ENCODE results near the gene NRSN1.
"Not testable (repeated sequence)": the region's sequence is repeated elsewhere in the genome, so short reads cannot be mapped to it uniquely, and the experiment has no call there.

The NRSN1 gene, protein sequence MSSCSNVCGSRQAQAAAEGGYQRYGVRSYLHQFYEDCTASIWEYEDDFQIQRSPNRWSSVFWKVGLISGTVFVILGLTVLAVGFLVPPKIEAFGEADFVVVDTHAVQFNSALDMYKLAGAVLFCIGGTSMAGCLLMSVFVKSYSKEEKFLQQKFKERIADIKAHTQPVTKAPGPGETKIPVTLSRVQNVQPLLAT

DNA sequence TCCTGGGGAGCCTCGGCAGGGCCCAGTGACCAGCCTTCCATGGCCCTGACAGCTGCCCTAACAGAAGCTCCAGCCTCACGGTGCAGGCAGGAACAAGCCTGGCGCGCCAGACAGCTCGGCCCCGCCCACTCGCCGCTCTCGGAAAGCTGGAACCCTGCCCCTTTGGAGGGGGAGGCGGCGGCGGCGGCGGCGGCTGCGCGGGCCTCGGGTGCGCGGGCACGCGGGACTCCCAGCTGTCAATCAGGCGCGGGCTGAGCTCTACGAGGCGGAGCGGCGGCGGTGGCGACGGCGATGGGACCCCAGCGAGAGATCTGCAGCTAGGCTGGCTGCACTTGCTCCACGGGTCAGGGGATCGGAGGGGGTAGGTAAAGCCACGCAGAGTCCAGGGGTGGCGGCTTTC lies at the start of gene NRSN1:
TSS of gene NRSN1 (plus strand) at position 236 of the 400 bp plus-strand sequence. CDS start 8,113 bp downstream, outside the sequence.
- DNase-seq = no peak

DNA sequence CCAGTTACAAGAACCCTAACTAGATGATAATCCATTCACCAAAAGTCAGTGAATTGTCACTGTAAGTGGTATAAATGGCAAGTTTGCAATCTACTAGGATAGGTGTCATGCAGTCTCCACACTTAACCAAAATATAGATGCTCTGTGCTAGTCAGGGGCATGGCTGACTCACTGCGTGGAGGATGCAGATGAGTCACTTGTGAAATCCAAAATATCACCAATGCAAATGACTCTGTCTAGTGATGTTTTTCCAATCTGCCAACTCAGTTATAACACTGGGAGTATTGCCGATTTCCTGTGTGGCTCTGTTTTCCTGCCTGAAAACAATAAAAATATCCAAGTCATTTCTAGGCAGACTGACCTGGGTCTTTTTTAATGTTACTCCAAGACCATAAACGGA lies 47.8 kb upstream of the NRSN1 start:
- no peak for DNase-seq

DNA sequence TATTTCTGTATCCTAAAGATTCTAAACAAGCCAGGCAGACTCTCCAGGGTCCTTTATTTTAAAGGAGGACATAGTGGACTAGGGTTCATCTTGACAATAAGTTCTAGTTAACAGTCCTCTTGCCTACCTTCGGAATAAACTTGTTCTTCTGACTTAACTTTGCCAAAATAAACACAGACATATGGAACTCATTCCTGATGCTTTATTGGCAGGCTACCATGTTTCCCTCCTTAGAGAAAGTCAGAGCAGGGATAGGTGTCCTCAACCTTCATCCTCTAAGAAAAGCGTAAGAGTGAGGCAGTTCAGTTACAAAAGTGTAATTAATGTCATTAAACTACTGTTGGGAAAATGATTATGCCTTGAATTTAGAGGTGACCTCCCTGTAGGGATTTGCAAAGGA lies 46.9 kb upstream of the NRSN1 start:
- no peak for DNase-seq

DNA sequence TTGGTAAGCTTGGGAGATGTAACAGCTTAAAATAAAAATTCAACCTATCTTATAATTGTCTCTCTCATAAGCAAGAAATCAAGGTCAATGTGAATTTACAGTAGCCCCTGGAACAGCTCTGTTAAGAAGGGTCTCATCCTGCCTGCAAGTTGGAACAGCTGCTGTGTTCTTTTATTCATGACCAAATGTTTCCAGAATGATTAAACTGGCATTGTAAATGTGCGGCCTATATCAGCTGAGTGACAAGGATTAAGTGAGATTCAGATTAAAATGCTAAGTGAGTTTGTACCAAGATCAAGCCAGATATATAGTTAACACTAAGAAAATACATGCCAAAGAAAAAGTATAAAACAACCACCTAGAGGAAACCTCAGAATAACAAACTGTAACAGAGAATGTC lies 45.3 kb upstream of the NRSN1 start:
- no peak for DNase-seq

DNA sequence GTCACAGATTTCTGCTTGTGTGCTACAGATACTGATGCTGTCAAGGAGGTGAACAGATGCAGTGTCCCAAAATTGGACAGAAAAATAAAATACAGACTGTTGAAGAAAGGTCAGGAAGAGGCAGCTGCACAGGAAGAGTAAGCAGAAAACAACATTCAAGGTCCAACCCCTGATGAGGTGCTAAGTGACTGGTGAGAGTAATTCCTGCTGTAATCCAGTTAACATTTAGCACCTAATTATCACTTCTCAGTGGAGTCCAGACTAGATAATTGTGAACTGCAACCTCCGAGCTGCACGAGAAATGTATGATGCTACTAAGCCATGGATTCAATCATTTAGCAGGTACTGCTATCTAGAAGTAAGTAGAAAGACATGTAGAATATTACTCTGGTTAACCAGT lies 36.3 kb upstream of the NRSN1 start:
- no peak for DNase-seq

DNA sequence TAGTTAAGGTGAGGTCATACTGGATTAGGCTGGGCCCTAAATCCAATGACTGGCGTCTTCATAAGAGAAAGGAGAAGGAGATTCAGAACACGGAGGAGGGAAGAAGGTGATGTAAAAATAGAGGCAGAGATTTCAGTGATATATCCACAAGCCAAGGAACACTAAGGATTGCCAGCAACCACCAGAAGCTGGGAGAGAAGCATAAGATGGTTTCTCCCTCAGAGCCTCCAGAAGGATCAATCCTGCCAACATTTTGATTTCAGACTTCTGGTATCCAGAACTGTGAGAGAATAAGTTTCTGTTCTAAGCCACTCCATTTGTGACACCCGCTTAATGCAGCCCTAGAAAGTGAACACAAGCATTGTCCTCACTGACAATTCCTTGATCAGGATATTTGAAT lies 33.6 kb upstream of the NRSN1 start:
- no peak for DNase-seq

DNA sequence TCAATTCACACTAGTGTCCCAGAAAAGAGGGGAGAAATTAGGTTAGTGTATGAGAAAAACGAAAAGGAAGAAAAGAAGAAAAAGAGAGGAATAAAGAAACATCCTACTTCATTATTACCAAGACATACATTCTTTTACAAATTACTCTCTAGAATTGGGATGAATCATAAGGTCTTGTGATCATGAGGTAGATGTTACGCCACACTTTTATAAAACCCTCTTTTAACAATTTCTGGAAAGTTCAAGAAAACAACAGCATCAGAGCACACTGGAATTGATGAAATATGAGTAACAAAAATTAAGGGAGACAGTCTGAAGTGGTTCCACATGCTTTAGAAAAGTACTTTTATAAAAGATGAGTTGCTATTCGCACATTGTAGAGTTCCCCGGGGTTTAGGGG lies 32.6 kb upstream of the NRSN1 start:
- DNase-seq = no peak

DNA sequence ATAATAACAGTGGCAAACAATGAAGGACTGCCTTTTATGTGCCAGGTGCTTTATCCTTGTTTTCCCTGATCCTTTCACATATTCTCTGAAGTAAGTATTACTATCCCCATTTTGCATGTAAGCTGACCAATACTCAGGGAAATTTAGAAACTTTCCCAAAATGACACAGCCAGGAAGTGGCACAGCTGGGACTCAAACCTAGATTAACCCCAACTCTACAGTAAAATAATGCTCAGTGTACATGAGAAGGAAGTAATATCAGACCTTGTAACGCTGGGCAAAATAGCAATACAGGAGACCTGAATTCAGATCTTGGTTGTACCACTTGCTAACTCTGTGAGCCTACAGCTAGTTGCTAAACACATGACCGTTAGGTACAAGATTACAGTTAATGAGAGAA lies 26.8 kb upstream of the NRSN1 start:
- DNase-seq = no peak

DNA sequence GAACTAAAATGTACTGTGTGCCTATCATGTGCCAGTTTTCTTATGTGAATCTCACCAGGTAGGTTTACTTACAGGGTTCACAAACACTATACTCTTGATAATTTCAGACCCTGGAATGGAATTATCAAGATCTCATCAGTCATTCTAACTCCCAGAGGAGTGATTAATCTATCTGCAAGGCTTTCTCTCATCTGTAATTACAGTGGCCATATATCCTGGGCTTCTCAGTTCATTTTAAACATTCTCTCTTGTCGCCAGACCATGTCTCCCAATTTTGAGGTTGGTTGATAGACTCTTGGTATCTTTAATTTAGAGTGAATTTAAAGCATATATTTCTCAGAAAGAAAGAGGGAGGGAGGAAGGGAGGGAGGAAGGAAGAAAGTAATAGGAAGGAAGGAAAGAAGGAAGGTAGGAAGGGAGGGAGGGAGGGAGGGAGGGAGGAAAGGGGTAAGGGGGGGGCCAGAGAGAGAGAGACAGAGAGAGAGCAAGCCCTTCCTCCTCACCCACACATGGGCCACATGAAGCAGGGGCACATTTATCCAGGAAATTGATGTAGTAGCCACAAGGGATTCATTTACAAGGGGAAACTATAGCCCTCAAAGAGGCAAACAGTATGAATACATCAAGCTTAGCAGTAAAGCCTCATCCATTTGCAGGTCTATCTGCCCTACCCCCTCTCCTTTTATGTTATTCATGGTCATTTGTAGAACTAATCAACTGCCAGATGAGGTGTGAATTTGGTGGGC lies 25.8 kb upstream of the NRSN1 start:
- no peak for DNase-seq

DNA sequence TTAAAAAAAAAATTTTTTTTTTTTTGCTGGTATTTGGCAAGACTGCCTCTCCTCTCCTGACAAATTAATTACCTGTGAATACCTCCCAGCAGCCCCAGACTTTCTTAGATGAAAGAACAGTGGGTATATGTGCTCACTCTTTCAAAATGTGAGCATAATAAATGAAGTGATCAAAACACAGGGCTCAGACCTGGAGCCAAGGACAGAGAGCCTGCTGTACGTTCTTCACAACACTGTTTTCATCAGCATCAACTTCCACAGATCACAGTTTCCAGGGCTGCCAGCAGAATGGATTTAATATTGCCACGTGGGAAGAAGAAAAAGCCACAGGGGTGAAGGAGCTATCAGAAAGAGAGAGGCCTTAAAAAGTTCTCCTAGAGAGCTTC lies 25.3 kb upstream of the NRSN1 start:
- DNase-seq = no peak

DNA sequence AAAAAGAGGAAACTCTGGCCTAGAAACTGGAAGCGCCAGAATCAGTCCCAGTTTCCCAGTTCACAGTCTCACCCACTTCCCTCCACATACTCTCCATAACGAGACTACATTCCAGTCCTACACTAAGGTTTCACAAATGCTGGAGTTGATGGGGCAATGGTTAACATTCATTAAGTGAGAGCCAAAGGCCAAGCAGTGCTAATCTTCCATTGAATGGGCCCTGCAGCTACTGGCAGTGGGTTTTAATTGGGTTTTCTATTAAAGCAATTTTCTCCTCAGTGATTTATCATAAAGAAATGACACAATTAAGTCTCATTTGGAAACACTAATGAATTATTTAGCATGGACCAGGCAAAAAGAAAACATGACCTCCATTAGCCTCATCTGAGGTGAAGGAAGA lies 20.8 kb upstream of the NRSN1 start:
- no peak for DNase-seq

DNA sequence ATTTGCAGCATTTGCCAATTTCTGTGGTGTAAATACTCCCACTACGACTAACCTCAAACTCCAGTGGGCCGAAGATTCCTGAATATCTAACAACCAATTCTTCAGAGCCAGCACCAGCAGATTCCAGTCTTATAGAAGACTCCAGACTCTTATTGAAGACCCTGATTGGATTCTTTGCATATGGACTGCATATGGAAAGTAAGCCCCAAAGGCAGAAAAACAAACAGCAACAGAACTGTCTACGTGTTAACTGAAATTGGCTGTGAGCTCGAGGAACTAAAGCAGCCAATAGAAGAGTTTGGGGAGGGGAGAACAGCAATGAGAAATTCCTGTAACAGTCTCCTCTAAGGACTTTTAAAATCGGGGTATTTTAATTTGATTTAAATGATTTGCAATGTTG lies 19.7 kb upstream of the NRSN1 start:
- no peak for DNase-seq

DNA sequence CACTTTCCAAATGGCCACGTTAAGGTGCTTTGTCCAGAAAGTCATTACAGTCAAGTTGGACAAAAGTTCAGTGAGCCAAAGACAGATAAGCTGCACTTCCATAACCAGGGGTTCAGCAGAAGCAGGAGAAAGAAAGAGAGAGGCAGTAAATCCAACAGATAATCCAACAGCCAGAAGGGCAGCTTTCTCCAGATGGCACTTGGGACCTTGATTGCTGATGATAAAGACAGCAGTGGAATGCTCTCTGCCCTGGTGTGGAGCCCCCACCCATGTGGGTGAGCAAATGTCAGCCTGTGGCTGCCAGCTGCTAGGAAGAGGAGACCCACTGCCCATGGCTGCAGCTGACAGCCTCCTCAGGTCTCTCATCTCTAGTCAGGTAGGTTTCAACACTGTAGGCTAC lies 18.7 kb upstream of the NRSN1 start:
- DNase-seq = no peak

DNA sequence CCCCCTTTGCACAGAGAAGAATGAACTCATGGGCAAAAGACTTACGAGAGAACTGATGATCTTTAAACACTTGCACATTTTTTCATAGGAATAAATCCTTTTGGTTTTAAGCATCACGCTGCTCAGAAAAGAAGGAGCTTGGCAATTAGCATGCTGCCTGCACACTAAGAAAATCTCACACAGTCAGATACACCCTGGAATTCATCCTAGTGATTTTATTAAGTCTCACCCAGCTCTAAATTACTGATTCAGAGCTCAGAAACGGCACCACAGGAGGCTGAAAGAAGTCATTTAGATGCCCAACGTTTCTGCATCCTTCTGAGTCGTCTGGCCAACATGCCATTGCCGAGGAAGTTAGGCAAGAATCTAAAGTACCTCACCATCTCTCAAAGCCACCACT lies 18.0 kb upstream of the NRSN1 start:
- no peak for DNase-seq

DNA sequence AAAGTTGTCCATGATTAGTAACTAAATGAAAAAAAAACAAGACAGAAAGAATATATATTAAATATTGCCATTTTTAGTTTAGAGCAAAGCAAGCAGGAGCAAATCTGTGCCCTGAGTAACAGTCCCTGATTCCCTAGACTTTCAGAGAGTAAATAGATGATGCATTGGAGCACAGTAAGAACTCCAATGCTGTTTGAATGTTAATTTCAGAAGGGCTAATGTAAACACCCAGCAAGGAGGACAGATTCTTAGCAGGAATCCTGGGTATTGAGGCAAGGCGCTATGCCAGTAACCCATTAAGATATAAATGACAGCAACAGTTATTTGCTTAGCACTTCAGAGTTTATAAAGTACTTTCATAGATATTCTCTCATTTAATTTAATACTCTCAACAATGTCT lies 15.6 kb upstream of the NRSN1 start:
- no peak for DNase-seq

DNA sequence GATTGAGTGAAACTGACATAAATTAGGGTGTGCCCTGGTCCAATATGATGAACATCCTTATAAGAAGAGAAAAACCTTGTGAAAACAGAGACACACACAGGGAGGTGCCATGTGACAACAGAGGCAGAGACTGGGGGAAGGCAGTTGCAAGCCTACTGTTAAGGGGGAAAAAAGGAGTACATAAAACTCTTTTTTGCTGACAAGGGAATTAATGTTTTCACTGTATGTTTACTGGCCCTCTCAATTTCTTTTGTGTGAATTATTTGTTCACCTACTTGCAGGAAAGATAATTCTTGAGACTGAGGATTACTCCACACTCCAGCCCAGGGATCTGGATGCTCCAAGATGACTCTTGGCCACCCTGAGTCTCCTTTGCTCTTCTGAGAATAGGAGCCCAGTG lies 12.1 kb upstream of the NRSN1 start:
- DNase-seq = no peak

DNA sequence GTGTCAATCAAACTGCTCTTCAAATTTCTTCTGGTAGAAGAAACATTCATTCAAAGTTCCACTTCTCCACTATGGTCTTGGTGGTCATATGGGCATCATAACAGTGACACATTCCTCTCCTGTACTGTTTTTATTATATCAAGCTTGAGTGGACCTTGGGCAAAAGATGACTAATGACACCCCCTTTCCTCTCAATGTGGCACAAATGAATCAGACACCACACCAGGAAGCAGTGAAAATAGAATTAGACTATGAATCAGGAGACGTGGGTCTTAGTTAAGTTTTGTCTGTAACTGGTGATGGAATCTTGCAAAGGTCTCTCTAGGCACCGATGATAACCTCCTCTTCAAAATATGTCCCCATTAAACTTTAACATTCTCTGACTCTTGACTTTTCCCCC lies 9.0 kb upstream of the NRSN1 start:
- no peak for DNase-seq

DNA sequence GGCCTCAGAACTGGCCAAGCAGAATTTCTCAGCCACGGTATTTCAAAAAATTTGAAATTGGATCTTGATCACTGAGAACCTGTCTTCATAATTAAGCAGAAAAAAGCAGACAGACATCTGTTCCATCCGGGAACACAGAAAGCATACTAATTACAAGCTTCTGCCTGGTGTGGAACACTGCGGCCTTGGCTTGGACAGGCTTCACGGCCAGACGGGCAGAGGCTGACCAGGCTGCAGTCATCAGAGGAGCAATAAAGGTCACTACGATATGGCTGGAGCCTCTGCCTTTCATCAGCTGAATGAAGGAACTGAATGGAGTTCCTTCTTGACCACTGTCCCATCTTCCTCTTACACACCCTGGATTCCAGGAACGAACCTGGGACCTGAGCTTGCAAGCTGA lies 3.9 kb upstream of the NRSN1 start:
- no peak for DNase-seq

DNA sequence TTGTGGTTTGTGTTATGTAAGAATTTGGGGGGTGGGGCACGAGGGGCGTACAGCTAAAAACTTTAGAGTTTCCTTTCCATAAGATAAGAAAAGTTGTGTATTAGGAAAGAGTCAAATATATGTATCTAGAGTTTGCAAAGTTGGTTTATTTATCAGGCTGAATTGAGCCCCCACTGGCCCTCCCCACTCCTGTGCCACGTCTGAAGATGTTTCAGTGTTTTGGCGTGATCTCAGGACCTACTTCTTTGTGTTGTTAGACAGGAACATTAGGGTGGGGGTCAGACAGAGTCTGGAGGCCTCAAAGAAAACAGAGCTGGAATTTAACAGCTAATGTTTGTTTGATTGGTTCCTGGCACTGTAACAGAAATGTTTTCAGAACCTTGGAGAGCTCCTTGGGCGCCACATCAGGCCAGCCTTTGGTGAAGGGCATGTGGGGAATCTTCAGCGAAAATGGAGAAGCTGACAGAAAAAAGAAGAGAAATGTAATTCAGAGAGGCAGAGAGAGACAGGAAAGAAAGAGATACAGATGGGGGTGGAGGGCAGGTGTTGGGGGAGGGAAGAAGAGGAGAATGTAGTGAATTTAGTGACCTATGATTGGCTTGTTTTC lies 674 bp downstream of the NRSN1 start:
- peak; percentile 5 for DNase-seq

DNA sequence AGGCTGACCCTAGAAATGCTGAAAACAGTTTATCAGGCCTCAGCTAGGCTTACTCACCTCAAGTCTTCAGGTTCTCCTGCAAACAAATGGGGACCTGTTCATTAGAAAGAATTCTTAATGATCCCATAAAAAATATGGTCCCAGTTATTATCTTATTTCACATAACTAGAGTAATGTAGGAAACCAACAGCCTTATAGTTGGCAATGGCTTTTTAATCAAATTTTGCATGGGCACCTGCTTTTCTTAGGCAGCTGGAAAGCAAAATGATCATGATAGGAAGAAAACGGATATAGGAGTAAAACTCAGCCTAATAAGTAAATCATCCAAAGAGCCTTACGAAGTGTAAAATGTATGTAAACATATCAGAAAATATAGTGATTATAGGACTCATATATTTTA lies 1.3 kb downstream of the NRSN1 start:
- DNase-seq = no peak

DNA sequence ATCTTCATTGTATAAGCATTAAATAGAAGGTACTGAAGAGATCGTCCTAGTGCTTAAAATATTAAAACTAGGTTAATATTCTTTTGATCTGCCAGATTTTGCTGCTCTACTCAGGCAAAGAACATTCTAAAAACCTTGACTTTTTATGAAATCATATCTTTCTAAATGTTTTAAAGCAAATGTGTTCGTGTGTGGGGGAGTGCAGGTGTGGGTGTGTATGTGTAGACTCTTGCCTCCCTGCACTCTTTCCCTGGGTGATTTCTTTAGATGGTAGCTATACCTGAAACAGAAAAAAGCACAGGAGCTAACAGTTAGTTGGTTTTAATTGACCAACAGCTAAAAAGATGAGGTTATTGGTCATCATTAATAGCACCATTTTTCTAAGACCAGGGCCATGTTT lies 5.7 kb downstream of the NRSN1 start:
- no peak for DNase-seq

DNA sequence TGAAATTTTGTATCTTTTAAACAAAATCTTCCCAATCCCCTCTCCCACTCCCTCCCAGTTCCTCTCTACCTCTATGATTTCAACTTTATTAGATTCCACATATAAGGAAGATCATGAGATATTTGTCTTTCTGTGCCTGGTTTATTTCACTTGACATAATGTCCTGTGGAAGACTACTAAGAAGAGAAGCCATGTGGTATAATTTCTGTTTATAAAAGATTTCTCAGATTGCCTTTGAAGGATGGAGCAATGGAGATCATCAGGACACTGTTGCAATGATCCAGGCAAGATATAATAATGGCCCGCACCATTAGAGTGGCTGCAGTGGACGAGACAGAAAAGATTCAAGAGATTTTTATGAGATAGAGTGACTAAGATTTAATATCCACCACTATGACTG lies 13.1 kb downstream of the NRSN1 start:
- DNase-seq = no peak

DNA sequence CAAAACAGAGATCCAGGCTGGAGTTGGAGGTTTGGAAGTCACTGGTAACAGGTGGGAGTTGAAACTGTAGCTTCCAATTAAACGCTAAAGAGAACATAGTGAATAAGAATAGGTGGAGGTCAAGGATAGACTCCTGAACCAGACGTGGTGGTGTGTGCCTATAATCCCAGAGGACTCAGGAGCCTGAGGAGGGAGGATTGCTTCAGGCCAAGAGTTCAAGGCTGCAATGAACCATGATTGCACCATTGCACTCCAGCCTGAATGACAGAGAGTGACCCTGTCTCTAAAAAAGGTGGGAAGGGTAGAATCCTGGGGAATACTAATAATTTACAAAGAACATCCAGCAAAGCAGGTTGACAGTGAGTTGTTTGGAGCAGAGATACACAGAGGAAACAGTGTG lies 13.6 kb downstream of the NRSN1 start:
- DNase-seq = no peak

DNA sequence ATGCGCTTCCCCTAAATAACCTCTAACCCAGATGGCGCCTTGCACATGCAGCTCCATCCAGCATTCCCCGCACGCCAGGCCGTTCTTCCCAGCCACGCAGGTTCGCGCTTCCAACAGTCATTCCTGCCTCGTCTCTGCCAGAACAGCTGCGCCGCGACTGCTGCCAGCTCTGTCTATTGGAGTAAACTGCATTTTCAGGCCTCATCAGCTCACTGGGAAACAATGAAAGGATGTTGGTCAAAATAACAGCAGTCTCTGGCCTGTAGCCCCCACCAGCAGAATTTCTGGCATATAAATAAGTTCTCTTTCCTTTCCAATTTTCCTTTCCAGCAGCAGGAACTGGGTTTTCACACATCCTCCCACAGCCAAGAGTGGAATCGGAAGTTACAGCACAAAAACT lies 14.6 kb downstream of the NRSN1 start:
- DNase-seq = no peak

DNA sequence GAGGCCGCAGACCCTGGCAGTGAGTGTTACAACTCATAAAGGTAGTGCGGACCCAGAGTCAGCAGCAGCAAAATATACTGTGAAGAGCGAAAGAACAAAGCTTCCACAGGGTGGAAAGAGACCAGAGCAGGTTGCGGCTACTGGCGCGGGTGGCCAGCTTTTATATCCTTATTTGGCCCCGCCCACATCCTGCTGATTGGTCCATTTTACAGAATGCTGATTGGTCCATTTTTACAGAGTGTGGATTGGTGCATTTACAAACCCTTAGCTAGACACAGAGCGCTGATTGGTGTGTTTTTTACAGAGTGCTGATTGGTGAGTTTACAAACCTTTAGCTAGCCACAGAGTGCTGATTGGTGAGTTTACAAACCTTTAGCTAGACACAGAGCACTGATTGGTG lies 16.7 kb downstream of the NRSN1 start:
- DNase-seq = not testable (repeated sequence)

Data from CD4-positive, alpha-beta T cell treated with Interleukin-17A for 1 hour (primary cell).